CD14-positive monocyte (primary cell): Measurements from ENCODE around the gene EIF4ENIF1. TPM values are rescaled to one million over a fixed set of nuclear protein-coding genes. Genes with fewer than 3 reads are reported as not detected.
"Not testable (repeated sequence)": the region's sequence is repeated elsewhere in the genome, so short reads cannot be mapped to it uniquely, and the experiment has no call there.

Source experiments
- DNase-seq, 3 donors: peaks; one replicate each; pipeline ENCODE4 v3.0.0-alpha.2; 2011 to 2022
- H2AFZ ChIP-seq: 2 replicates; pipeline ENCODE4 v1.6.0; 2012; ENCODE audit warnings: mild to moderate bottlenecking, low read depth, low read length, inconsistent platforms; ENCODE audit not compliant: insufficient read depth, poor library complexity, severe bottlenecking
- H3K27ac ChIP-seq, 2 donors: 1 replicate in 1 of 2; 2 replicates in 1 of 2; pipeline ENCODE4 v1.5.1; 2012 to 2013; ENCODE audit warnings: low read length in 2 of 2, control low read depth in 1 of 2, inconsistent platforms in 1 of 2, low read depth in 1 of 2, mild to moderate bottlenecking in 1 of 2
- H3K27me3 ChIP-seq, 2 donors: one replicate each; pipeline versions ENCODE4 v1.6.0 to v1.6.1; 2011 to 2013; ENCODE audit warnings: low read length in 2 of 2; ENCODE audit not compliant: control insufficient read depth in 2 of 2, insufficient read depth in 2 of 2
- H3K36me3 ChIP-seq, 2 donors: replicated peaks in 1 of 2; 1 replicate in 1 of 2; 2 replicates in 1 of 2; pipeline versions ENCODE4 v1.5.1 to v1.6.1; 2012 to 2013; ENCODE audit warnings: low read length in 2 of 2, control low read depth in 1 of 2, inconsistent platforms in 1 of 2, mild to moderate bottlenecking in 1 of 2; ENCODE audit not compliant: insufficient read depth in 2 of 2, control insufficient read depth in 1 of 2
- H3K4me1 ChIP-seq, 2 donors: 1 replicate in 1 of 2; 2 replicates in 1 of 2; pipeline versions ENCODE4 v1.5.1 to v1.6.1; 2012 to 2013; ENCODE audit warnings: low read length in 2 of 2, control low read depth in 1 of 2, inconsistent platforms in 1 of 2, mild to moderate bottlenecking in 1 of 2, moderate library complexity in 1 of 2; ENCODE audit not compliant: insufficient read depth in 2 of 2, control insufficient read depth in 1 of 2
- H3K4me2 ChIP-seq: replicated peaks from 2 replicates; pipeline ENCODE3; 2012; ENCODE audit warnings: low read length, moderate library complexity, mild to moderate bottlenecking; ENCODE audit not compliant: poor library complexity, severe bottlenecking; ENCODE audit errors: extremely low read depth
- H3K4me3 ChIP-seq, 3 experiments: fragments of 200-600 bp in 1 of 3; sonication (generic) in 1 of 3; replicated peaks in 1 of 3; 1 replicate in 2 of 3; 2 replicates in 1 of 3; pipeline ENCODE4 v1.5.1; 2011 to 2013; ENCODE audit warnings: low read length in 3 of 3, mild to moderate bottlenecking in 3 of 3, control low read depth in 2 of 3, low read depth in 2 of 3, inconsistent platforms in 1 of 3, moderate library complexity in 1 of 3
- H3K79me2 ChIP-seq: 2 replicates; pipeline ENCODE4 v1.6.0; 2012; ENCODE audit warnings: mild to moderate bottlenecking, control low read depth, inconsistent platforms, low read length, moderate library complexity; ENCODE audit not compliant: insufficient read depth
- H3K9ac ChIP-seq: 2 replicates; pipeline ENCODE4 v1.6.0; 2017; ENCODE audit warnings: low read length, mild to moderate bottlenecking; ENCODE audit not compliant: insufficient read depth, poor library complexity, severe bottlenecking
- H3K9me3 ChIP-seq, 2 donors: replicated peaks in 1 of 2; 1 replicate in 1 of 2; 2 replicates in 1 of 2; pipeline versions ENCODE4 v1.5.1 to v1.6.1; 2012 to 2013; ENCODE audit warnings: low read length in 2 of 2, control low read depth in 1 of 2; ENCODE audit not compliant: control insufficient read depth in 1 of 2, insufficient read depth in 1 of 2
- H4K20me1 ChIP-seq: 2 replicates; pipeline ENCODE4 v1.6.0; 2012; ENCODE audit warnings: mild to moderate bottlenecking, low read length, control low read depth, moderate library complexity; ENCODE audit not compliant: insufficient read depth
- H3K27ac Mint-ChIP-seq, 7 donors: one replicate each; pipeline ENCODE4 v1.8.0; 2020; ENCODE audit warnings: mild to moderate bottlenecking in 7 of 7, mixed read lengths in 7 of 7, moderate library complexity in 6 of 7, inconsistent platforms in 2 of 7
- H3K27me3 Mint-ChIP-seq, 3 donors: one replicate each; pipeline ENCODE4 v1.8.0; 2021 to 2022; ENCODE audit warnings: low read depth in 3 of 3, mild to moderate bottlenecking in 3 of 3, mixed read lengths in 3 of 3, moderate library complexity in 3 of 3, inconsistent platforms in 1 of 3
- H3K36me3 Mint-ChIP-seq, 2 donors: one replicate each; pipeline ENCODE4 v1.8.0; 2020; ENCODE audit warnings: mixed read lengths in 2 of 2, inconsistent platforms in 1 of 2, mild to moderate bottlenecking in 1 of 2
- H3K4me1 Mint-ChIP-seq: one replicate; pipeline ENCODE4 v1.8.0; 2020; ENCODE audit warnings: mild to moderate bottlenecking, mixed read lengths
- H3K4me3 Mint-ChIP-seq, 2 donors: one replicate each; pipeline ENCODE4 v1.8.0; 2020; ENCODE audit warnings: mild to moderate bottlenecking in 2 of 2, mixed read lengths in 2 of 2, moderate library complexity in 1 of 2
- H3K9me3 Mint-ChIP-seq, 7 donors: one replicate each; pipeline ENCODE4 v1.8.0; 2020 to 2022; ENCODE audit warnings: mixed read lengths in 7 of 7, mild to moderate bottlenecking in 6 of 7, moderate library complexity in 6 of 7, inconsistent platforms in 2 of 7
- CTCF ChIP-seq: fragments of 200-600 bp; IDR thresholded peaks from one replicate; pipeline ENCODE4 v1.8.0; 2022; ENCODE audit warnings: antibody characterized with exemption, mild to moderate bottlenecking
- WGBS: methylation state at CpG from one replicate; pipeline ENCODE4 v1.1.5; 2013; ENCODE audit warnings: missing lambda C conversion rate; ENCODE audit not compliant: insufficient coverage; 5-methylcytosine and 5-hydroxymethylcytosine counted together
- intact Hi-C, 2 donors: fragments of 100-400 bp; cut with micrococcal nuclease; formaldehyde crosslinking; loops; one replicate each; pipeline versions ENCODE4 v1.15.0 to v1.15.1; 2023
- polyA plus RNA-seq, 3 donors: library from polyadenylated mRNA; depleted of rRNA in 1 of 3; unstranded in 2 of 3; stranded (reverse) in 1 of 3; fragments of 300-500 nt in 2 of 3; fragments of >200 nt in 1 of 3; fragmentation: Illumina TruSeq in 2 of 3; gene quantifications; 1 replicate in 2 of 3; 2 replicates in 1 of 3; pipeline ENCODE4 v1.2.3, GENCODE V29; 2012 to 2021

The EIF4ENIF1 gene
- polyA plus RNA-seq, 3 donors, result 2.5 to 17.0 (median 11.5) TPM

GRCh38 chr22:31488346-31488883, 1.2 kb downstream of the EIF4ENIF1 start:
- peaks cover 24 to 29% of the 10 kb centered on the region in 2 donors for H3K4me1 ChIP-seq
- peaks cover 28% of the 10 kb centered on the region for H3K4me1 Mint-ChIP-seq
- intact Hi-C loops, result loop anchor here (5.0 kb wide), 3 partner anchors 39 to 264 kb away; partner anchors contain the start of genes DEPDC5 (in 1 of the 2) and PRR14L (in 1 of the 2)

GRCh38 chr22:31486951-31487350, 2.7 kb downstream of the EIF4ENIF1 start:
- no peak overlapping the region for H3K4me3 ChIP-seq
- intact Hi-C loops, result loop anchor here (5.0 kb wide), 3 partner anchors 40 to 265 kb away; partner anchors contain the start of genes DEPDC5 (in 1 of the 2) and PRR14L (in 1 of the 2)
- H3K36me3 Mint-ChIP-seq, result peaks cover 44 to 54% of the 10 kb centered on the region in 2 donors
- H3K4me2 ChIP-seq, result no peak overlapping the region
- H3K79me2 ChIP-seq, result peaks cover 63% of the 10 kb centered on the region
- H3K9me3 Mint-ChIP-seq, result no peaks in the 10 kb centered on the region
- H3K27me3 ChIP-seq, result no peaks in the 10 kb centered on the region
- no peak overlapping the region for H3K27ac Mint-ChIP-seq
- peaks cover 27% of the 10 kb centered on the region for H3K4me1 Mint-ChIP-seq
- TF ChIP-seq CTCF, result no peak
- DNase-seq, result no peak
- H3K4me3 Mint-ChIP-seq, result no peak overlapping the region
- H3K27me3 Mint-ChIP-seq, result peaks cover 0 to 3% (median 0%) of the 10 kb centered on the region in 3 donors
- no peak overlapping the region for H2AFZ ChIP-seq
- H4K20me1 ChIP-seq, result peaks cover 25% of the 10 kb centered on the region
- H3K9ac ChIP-seq, result no peak overlapping the region
- peaks cover 27 to 49% of the 10 kb centered on the region in 2 donors for H3K36me3 ChIP-seq
- H3K27ac ChIP-seq, result no peak overlapping the region
- WGBS, result 100% methylated on average over 1 of the region's 2 CpGs
- H3K9me3 ChIP-seq, result no peaks in the 10 kb centered on the region
- H3K4me1 ChIP-seq, result peaks cover 24 to 28% of the 10 kb centered on the region in 2 donors

More at GRCh38 chr22:31488346-31488883, 1.2 kb downstream of the EIF4ENIF1 start:
- H3K36me3 ChIP-seq, result peaks cover 18 to 34% of the 10 kb centered on the region in 2 donors
- no peaks in the 10 kb centered on the region for H3K9me3 ChIP-seq
- Mint-ChIP-seq H3K4me3 (peak overlapping the region; percentile 80 to 83), H3K27ac (peak overlapping the region in 4 of 7 donors; percentile 32 to 74 (median 56)), H3K9me3 (no peaks in the 10 kb centered on the region), H3K27me3 (peaks cover 0 to 3% (median 0%) of the 10 kb centered on the region in 3 donors), H3K36me3 (peaks cover 31 to 39% of the 10 kb centered on the region in 2 donors)
- 80% methylated on average over 1 of the region's 6 CpGs for WGBS
- no peak for DNase-seq
- peaks cover 16% of the 10 kb centered on the region for H4K20me1 ChIP-seq
- H3K4me2 ChIP-seq, result peak overlapping the region; percentile 88
- TF ChIP-seq CTCF, result no peak
- H3K27me3 ChIP-seq, result no peaks in the 10 kb centered on the region
- peak overlapping the region; percentile 50 to 88 (median 81) for H3K4me3 ChIP-seq
- H3K79me2 ChIP-seq, result peaks cover 56% of the 10 kb centered on the region
- peak overlapping the region; percentile 93 for H3K9ac ChIP-seq
- H2AFZ ChIP-seq, result peak overlapping the region; percentile 81
- H3K27ac ChIP-seq, result peak overlapping the region in 1 of 2 donors; percentile 76

DNA sequence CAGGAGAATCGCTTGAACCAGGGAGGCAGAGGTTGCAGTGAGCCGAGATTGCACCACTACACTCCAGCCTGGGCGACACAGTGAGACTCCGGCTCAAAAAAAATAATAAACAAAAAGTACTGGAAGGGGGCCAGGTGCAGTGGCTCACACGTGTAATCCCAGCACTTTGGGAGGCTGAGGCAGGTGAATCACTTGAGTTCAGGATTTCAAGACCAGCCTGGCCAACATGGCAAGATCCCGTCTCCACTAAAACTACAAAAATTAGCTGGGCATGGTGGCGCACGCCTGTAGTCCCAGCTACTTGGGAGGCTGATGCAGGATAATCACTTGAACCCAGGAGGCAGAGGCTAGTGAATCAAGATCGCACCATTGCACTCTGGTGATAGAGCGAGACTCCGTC, 3.3 kb downstream of the EIF4ENIF1 start:
- Mint-ChIP-seq H3K27ac (peak overlapping the region in 1 of 7 donors; percentile 16), H3K4me1 (peaks cover 23% of the 10 kb centered on the region), H3K36me3 (peaks cover 49 to 60% of the 10 kb centered on the region in 2 donors)
- H3K4me3 ChIP-seq, H3K27me3 Mint-ChIP-seq, H3K4me3 Mint-ChIP-seq, H3K27me3 ChIP-seq, H3K9me3 ChIP-seq, DNase-seq, H3K9ac ChIP-seq, H3K27ac ChIP-seq, H3K9me3 Mint-ChIP-seq, H2AFZ ChIP-seq, H3K4me2 ChIP-seq: not testable (repeated sequence)
- peaks cover 59% of the 10 kb centered on the region for H3K79me2 ChIP-seq
- peaks cover 25% of the 10 kb centered on the region for H4K20me1 ChIP-seq
- peaks cover 33 to 55% of the 10 kb centered on the region in 2 donors for H3K36me3 ChIP-seq
- 99% methylated on average over 7 of the region's 11 CpGs for WGBS
- intact Hi-C loops, result loop anchor here (5.0 kb wide), 3 partner anchors 41 to 266 kb away; partner anchors contain the start of genes DEPDC5 (in 1 of the 2) and PRR14L (in 1 of the 2)
- peaks cover 19 to 22% of the 10 kb centered on the region in 2 donors for H3K4me1 ChIP-seq
